GM19468 (cell line): ENCODE measurements around the gene VPS11.

Experiments
- ATAC-seq: cut with Tn5 transposase; IDR thresholded peaks from one replicate; pipeline ENCODE4 v1.9.1; 2021; ENCODE audit warnings: mild to moderate bottlenecking, moderate library complexity, moderate number of reproducible peaks; ENCODE audit not compliant: unreplicated experiment; ENCODE audit errors: extremely low read depth

VPS11 gene

DNA sequence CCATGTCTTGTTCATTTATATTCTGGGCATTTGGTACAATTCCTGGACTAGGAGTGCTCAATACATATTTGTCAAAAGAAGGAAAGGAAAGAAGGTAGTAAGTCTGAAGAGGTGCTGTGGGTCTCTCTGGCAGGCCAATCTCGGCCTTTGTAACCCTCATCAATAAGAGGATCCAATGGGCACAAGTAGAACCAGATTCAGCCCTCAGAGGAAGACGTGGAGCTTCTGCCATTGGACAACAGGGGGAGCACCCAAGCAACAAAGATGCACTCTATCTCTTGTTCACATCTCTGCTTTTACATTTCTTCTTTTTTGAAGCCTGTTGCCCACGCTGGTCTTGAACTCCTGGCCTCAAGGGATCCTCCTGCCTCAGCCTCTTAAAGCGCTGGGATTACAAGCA is 2.2 kb upstream of the VPS11 start:
- ATAC-seq, result no peak

- ATAC-seq, result no peak
Measured at GRCh38 chr11:119077839-119078238, 10.2 kb downstream of the VPS11 start.

DNA sequence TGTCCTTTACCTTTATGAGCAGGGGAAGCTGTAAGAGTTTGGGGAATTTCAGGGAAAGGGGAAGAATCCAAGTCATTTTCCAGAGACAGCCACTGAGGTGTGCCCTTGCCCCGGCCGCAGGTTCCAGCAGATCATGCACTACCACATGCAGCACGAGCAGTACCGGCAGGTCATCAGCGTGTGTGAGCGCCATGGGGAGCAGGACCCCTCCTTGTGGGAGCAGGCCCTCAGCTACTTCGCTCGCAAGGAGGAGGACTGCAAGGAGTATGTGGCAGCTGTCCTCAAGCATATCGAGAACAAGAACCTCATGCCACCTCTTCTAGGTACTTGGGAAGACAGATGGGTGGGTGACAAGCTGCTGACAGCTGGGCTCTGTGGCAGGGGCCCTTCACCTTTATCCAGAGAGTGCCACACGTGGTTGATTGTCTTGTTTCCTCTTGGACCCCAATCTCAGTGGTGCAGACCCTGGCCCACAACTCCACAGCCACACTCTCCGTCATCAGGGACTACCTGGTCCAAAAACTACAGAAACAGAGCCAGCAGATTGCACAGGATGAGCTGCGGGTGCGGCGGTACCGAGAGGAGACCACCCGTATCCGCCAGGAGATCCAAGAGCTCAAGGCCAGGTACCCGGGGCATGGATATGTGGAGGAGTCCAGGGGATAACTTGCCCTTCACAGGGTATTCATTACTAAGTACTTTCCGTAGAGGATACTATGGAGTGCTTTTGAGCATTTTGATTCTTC is 11.2 kb downstream of the VPS11 start:
- no peak for ATAC-seq

DNA sequence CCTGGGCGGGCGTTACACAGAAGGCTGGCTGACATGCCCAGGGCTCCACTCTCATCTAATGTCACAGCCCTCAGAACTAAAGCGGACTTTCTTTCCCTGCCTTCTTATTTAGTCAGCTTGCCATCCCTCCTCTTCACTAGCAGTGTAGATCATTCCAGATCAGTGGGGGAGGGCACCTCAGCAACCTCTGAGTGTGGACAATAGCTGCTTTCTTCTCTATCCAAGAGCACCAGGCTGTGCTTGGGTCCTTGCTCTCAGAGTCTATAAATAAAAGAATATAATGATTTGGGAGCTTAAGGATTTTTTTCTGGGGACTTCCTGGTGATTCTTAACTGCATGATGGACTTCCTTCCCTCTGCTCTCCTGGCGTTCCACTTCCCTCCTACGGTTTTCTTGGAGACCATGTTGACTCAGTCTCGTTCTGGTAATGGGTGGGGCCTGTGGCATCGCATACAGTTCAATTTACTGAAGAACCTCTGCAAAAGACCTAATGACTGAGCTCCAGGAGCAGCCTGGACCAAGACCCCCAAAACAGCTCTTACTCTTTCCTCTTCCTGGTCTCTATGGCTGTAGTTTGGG is 14.2 kb downstream of the VPS11 start:
- ATAC-seq, result no peak

GRCh38 chr11:119084663-119085436 is 17.2 kb downstream of the VPS11 start, which contains the start of gene HMBS:
TSS of gene HMBS (plus strand) at chr11:119084881. CDS start at chr11:119085034, 153 bp downstream.
- ATAC-seq, result peak; percentile 94

DNA sequence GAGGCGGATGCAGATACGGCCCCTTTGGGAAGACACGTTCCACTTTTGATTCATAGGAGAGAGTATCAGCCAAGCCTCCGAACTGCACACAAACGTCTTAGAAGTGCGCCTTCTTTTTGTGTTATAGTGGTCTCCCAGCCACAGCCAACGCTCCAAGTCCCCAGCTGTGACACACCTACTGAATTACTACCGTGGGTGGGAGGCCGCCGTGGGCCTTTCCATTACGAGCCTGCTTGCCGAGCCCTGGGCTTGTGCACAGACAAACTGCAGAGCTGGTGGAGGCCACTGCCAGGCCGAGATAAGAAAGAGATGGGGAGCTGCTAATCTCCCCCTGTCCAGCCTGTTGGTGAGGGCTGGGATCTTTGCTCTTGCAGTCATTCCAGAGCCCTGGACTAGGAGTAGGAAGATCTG is 17.8 kb downstream of the VPS11 start:
- ATAC-seq, result no peak

GRCh38 chr11:119087123-119087522 is 19.5 kb downstream of the VPS11 start:
- ATAC-seq, result no peak

GRCh38 chr11:119087747-119088241 is 20.2 kb downstream of the VPS11 start:
- ATAC-seq, result no peak

- ATAC-seq, result no peak
Measured at GRCh38 chr11:119088406-119088805, 20.8 kb downstream of the VPS11 start.

GRCh38 chr11:119089319-119089718 is 21.7 kb downstream of the VPS11 start:
- no peak for ATAC-seq

GRCh38 chr11:119091178-119091577 is 23.6 kb downstream of the VPS11 start:
- no peak for ATAC-seq

DNA sequence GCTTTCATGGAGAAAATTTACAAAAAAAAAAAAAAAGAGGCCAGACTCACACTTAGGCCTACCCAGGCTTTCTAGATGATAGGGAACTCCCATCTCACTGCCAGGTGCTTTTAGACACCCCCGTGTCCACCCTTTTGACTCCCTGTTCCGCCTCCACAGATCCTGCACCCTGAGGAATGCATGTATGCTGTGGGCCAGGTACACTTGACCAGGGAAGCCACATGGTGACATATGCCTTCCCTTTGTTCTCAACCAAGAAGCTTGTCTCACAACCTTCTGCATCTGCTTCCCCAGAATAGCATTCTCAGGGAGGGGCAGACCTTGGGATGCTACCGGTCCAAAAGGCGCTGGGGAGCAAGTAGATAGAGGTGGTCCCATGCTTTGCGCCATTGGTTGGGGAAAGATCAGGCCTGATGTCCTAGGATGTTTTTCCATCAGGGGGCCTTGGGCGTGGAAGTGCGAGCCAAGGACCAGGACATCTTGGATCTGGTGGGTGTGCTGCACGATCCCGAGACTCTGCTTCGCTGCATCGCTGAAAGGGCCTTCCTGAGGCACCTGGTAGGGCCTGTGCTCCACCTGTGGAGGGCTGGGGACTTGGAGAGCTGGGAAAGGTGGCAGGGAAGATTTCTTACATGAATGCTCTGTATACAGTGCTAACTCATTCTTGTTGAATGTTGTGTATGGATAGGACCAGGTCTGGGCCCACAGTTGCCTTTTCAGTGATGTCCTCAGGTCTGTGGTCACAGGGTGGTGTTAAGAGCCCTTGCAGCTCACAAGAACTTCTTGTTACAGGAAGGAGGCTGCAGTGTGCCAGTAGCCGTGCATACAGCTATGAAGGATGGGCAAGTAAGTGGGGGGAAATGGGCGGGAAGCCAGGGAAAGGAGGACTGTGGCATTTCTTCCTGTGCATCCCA is 24.6 kb downstream of the VPS11 start:
- no peak for ATAC-seq

GRCh38 chr11:119092880-119093842 is 25.5 kb downstream of the VPS11 start:
- ATAC-seq, result no peak

GRCh38 chr11:119093942-119094815 is 26.6 kb downstream of the VPS11 start:
- no peak for ATAC-seq

DNA sequence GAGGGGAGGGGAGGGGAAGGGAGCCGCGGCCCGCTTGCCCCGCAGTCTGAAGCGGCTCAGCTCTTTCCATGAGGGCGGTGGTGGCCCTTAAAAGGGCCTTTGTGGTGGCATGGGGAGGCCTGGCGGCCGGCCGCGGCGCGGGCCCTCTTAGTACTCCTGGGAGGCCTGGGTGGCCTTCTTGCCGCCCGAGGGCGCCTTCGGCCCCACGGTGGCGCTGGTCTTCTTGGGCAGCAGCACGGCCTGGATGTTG is 27.1 kb downstream of the VPS11 start:
- ATAC-seq, result peak; percentile 11

DNA sequence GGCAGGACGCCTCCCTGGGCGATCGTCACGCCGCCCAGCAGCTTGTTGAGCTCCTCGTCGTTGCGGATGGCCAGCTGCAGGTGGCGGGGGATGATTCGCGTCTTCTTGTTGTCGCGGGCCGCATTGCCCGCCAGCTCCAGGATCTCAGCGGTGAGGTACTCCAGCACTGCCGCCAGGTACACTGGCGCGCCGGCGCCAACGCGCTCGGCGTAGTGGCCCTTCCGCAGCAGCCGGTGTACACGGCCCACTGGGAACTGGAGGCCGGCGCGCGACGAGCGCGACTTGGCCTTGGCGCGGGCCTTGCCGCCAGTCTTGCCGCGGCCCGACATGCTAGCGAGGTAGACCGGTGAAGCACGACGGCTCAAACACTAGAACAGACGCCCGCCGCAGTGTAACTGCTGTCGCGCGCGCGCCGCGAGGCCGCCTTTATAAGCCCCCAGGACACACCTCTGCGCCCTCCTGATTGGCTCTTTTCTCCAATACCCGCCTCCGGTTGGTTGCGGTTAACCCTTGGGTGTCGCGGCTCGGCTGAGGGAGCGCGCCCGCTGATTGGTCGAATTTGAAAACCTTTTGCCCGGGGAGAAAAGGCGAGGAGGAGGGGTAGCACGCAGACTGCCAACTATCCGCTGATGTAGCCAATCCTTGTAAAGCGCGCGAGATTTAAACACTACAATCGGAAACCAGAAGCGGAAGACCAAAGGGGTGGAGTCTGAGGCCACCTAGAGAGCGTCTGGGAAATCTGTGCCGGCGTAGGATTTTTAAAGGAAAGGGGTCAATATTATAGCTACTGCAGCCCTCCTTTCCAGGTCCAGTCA is 27.7 kb downstream of the VPS11 start:
- peak; percentile 54 for ATAC-seq

GRCh38 chr11:119099711-119100110 is 32.1 kb downstream of the VPS11 start:
- no peak for ATAC-seq
